Tibial nerve (tissue), 4 donors: Measurements from ENCODE around the gene FHAD1. TPM values are rescaled to one million over a fixed set of nuclear protein-coding genes. Genes with fewer than 3 reads are reported as not detected.

Experiments used
- DNase-seq, 2 donors: peaks; one replicate each; pipeline ENCODE4 v3.0.0-alpha.2; 2019; ENCODE audit warnings: low spot score in 2 of 2
- H3K27ac ChIP-seq, 4 donors: fragments of 200-600 bp; sonication (generic) in 3 of 4; one replicate each; pipeline ENCODE4 v1.5.1; 2017 to 2019; ENCODE audit warnings: mild to moderate bottlenecking in 1 of 4
- H3K27me3 ChIP-seq, 2 donors: fragments of 200-600 bp; sonication (generic) in 1 of 2; one replicate each; pipeline versions ENCODE4 v1.5.1 to v1.6.0; 2017 to 2019
- H3K36me3 ChIP-seq, 3 donors: fragments of 200-600 bp; sonication (generic); one replicate each; pipeline ENCODE4 v1.5.1; 2018 to 2019
- H3K4me1 ChIP-seq, 4 donors: fragments of 200-600 bp; sonication (generic) in 3 of 4; one replicate each; pipeline ENCODE4 v1.5.1; 2017 to 2019
- H3K4me3 ChIP-seq, 4 donors: fragments of 200-600 bp; sonication (generic) in 3 of 4; one replicate each; pipeline ENCODE4 v1.5.1; 2017 to 2019; ENCODE audit warnings: mild to moderate bottlenecking in 1 of 4, moderate library complexity in 1 of 4
- H3K9me3 ChIP-seq, 4 donors: fragments of 200-600 bp; sonication (generic) in 3 of 4; one replicate each; pipeline ENCODE4 v1.5.1; 2017 to 2019
- EP300 ChIP-seq, 2 donors: sonication (generic); formaldehyde crosslinking; IDR thresholded peaks; one replicate each; pipeline ENCODE4 v1.6.1; 2017; ENCODE audit warnings: antibody characterized with exemption in 2 of 2, mild to moderate bottlenecking in 1 of 2
- POLR2A ChIP-seq, 2 donors: fragments of 450-650 bp; IDR thresholded peaks; one replicate each; pipeline ENCODE4 v1.6.1; 2017; ENCODE audit warnings: antibody characterized with exemption in 2 of 2, mild to moderate bottlenecking in 2 of 2, moderate library complexity in 2 of 2
- WGBS, 2 donors: methylation state at CpG; one replicate each; pipeline ENCODE4 v1.1.5; 2018; 5-methylcytosine and 5-hydroxymethylcytosine counted together
- total RNA-seq, 4 donors: library from RNA; depleted of rRNA; stranded (reverse); fragments of >200 nt; gene quantifications; one replicate each; pipeline ENCODE4 v1.1.0, GENCODE V29; 2016
- TF ChIP-seq, protein P1 (sequence below), 5 experiments: fragments of 200-600 bp in 3 of 5; fragments of 450-650 bp in 2 of 5; sonication (generic) in 3 of 5; IDR thresholded peaks; one replicate each; pipeline ENCODE4 v1.5.1; 2016 to 2019; ENCODE audit warnings: antibody characterized with exemption in 5 of 5, mild to moderate bottlenecking in 3 of 5, moderate library complexity in 2 of 5

Gene FHAD1
- total RNA-seq, 4 donors from 2014 or later, result 0.30 to 0.63 TPM; not detected in 2

DNA sequence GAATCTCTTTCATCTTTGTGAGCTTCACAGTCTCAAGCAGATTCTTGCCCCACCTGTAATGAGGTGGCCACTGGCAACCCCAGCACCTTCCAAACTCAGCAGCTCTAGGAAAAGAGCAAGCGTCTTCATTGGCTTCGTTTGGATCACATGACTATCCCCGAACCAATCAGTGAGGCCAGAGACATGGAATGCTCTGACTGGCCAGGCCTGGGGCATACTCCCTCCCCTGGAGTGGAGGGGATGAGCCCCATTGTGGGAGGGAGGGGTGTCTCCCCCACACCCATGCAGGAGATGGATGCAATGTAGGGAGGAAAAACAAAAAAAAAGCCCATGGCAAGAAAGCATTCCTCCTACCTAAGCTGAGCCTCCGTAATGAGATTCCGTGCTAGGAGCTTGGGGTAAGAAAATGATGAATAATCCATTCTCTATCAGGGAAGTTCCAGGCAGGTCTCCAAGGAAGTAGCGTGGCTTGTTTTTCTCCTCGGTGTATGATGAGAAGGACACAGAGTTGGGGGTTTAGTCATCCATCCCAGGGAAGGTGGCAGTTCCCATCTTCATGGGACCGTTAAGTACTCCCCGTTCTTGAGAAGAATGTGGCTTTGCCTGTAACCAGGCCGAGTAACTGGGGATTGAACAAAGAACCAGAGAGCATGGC lies 32.7 kb downstream of the FHAD1 start:
- no peak overlapping the region for H3K27ac ChIP-seq
- no peak for DNase-seq

DNA sequence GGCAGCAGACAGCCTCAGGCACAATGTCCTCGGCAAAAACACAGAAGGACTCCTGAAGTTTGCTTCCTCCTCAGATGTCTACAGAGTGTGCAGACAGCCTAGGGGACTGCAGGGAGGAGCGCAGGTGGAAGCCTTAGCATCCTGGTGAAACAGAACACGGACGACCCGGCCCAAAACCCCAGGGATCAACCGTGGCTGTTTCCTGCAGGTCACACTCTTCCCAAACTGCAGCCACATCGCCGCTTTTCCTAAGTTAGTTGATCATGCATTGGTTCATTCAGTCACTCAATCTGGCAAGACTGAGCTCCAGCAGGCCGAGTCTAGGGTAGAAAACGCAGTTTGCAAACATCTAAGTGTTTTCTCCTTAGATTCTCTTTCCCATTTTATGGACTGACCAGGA lies 33.4 kb downstream of the FHAD1 start:
- Histone ChIP-seq H3K36me3 (no peaks in the 10 kb centered on the region), H3K4me1 (no peaks in the 10 kb centered on the region), H3K27ac (no peak overlapping the region), H3K27me3 (no peaks in the 10 kb centered on the region), H3K9me3 (no peaks in the 10 kb centered on the region), H3K4me3 (no peak overlapping the region)
- WGBS, 2 donors, result 79 to 82% methylated on average over 10 of the region's 10 CpGs
- no peak for DNase-seq
- TF ChIP-seq, protein P1, sequence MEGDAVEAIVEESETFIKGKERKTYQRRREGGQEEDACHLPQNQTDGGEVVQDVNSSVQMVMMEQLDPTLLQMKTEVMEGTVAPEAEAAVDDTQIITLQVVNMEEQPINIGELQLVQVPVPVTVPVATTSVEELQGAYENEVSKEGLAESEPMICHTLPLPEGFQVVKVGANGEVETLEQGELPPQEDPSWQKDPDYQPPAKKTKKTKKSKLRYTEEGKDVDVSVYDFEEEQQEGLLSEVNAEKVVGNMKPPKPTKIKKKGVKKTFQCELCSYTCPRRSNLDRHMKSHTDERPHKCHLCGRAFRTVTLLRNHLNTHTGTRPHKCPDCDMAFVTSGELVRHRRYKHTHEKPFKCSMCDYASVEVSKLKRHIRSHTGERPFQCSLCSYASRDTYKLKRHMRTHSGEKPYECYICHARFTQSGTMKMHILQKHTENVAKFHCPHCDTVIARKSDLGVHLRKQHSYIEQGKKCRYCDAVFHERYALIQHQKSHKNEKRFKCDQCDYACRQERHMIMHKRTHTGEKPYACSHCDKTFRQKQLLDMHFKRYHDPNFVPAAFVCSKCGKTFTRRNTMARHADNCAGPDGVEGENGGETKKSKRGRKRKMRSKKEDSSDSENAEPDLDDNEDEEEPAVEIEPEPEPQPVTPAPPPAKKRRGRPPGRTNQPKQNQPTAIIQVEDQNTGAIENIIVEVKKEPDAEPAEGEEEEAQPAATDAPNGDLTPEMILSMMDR (IDR thresholded peaks at IDR 0.05), result no peak
- TF ChIP-seq EP300 (IDR thresholded peaks at IDR 0.05) (no peak), POLR2A (IDR thresholded peaks at IDR 0.05) (no peak)

More for the DNA sequence above, 32.7 kb downstream of the FHAD1 start:
- H3K4me1 ChIP-seq, result no peaks in the 10 kb centered on the region
- no peaks in the 10 kb centered on the region for H3K9me3 ChIP-seq
- no peaks in the 10 kb centered on the region for H3K36me3 ChIP-seq
- no peaks in the 10 kb centered on the region for H3K27me3 ChIP-seq
- TF ChIP-seq, protein P1 (IDR thresholded peaks at IDR 0.05), result no peak
- TF ChIP-seq EP300 (IDR thresholded peaks at IDR 0.05), result no peak
- TF ChIP-seq POLR2A (IDR thresholded peaks at IDR 0.05), result no peak
- WGBS, 2 donors, result 80 to 83% methylated on average over 10 of the region's 10 CpGs
- no peak overlapping the region for H3K4me3 ChIP-seq

- Histone ChIP-seq H3K36me3 (no peaks in the 10 kb centered on the region), H3K4me3 (no peak overlapping the region), H3K27ac (no peak overlapping the region), H3K9me3 (peaks cover 0 to 3% (median 0%) of the 10 kb centered on the region in 4 donors), H3K27me3 (no peaks in the 10 kb centered on the region), H3K4me1 (no peaks in the 10 kb centered on the region)
- DNase-seq, result no peak
- no peak for TF ChIP-seq EP300 (IDR thresholded peaks at IDR 0.05)
- TF ChIP-seq, protein P1 (IDR thresholded peaks at IDR 0.05), result no peak
- no peak for TF ChIP-seq POLR2A (IDR thresholded peaks at IDR 0.05)
- WGBS, 2 donors, result 84 to 89% methylated on average over 2 of the region's 2 CpGs
These were observed 35.0 kb downstream of the FHAD1 start for GRCh38 chr1:15282038-15282437.

DNA sequence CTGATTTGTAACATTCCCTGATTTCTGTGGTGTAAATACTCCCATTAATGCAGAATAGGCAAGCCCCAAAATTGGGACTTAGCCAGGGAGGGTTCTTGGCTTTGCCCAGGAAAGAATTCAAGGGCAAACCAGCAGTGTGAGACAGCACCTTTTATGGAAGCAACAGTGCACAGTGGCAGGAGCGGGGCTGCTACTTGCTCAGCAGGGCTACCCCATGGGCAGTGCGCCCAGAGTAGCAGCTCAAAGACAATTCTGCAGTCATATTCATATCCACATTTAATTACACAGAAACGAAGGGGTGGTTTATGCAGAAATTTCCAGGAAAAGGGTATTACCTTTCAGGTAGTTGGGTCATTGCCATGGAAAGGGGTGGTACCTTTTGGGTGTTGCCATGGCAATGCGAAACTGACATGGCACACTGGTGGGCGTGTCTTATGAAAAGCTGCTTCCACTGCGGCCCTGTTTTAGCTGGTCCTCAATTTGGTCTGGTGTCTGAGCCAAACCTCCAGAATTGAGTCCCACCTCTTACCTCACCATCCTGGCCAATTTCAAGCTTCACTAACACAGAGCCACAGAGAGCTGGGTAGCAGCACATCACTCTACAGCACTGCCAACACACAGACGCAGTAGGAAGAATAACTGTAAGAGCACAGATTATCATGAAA lies 35.9 kb downstream of the FHAD1 start:
- no peak for TF ChIP-seq POLR2A (IDR thresholded peaks at IDR 0.05)
- no peak for TF ChIP-seq EP300 (IDR thresholded peaks at IDR 0.05)
- TF ChIP-seq, protein P1 (IDR thresholded peaks at IDR 0.05), result no peak
- H3K4me3 ChIP-seq, result no peak overlapping the region
- no peaks in the 10 kb centered on the region for H3K36me3 ChIP-seq
- no peaks in the 10 kb centered on the region for H3K27me3 ChIP-seq
- H3K9me3 ChIP-seq, result peaks cover 0 to 4% (median 0%) of the 10 kb centered on the region in 4 donors
- no peak overlapping the region for H3K27ac ChIP-seq
- no peaks in the 10 kb centered on the region for H3K4me1 ChIP-seq
- DNase-seq, result no peak
- WGBS, 2 donors, result 85 to 87% methylated on average over 7 of the region's 7 CpGs

DNA sequence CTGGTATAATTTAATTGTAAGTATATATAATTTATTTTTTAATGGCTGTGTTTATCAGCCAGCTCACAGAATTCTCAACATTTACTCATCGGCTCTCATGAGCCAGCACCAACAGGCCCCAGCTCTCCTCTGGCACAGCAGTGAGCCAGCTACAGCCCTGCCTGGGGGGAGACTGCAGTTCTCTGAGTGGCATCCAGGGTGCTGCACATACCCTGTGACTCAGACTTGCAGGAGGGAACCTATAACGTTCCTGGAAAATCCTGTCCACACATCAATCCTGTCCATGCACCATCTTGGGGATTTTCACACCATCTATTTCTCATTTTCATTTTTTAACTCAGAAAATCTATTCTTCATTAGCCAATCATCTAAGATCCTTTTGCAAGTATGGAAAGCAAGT lies 36.5 kb downstream of the FHAD1 start:
- H3K4me3 ChIP-seq, result no peak overlapping the region
- H3K9me3 ChIP-seq, result peaks cover 0 to 4% (median 0%) of the 10 kb centered on the region in 4 donors
- 75 to 90% methylated on average over 2 of the region's 2 CpGs for WGBS, 2 donors
- H3K27me3 ChIP-seq, result no peaks in the 10 kb centered on the region
- H3K36me3 ChIP-seq, result no peaks in the 10 kb centered on the region
- TF ChIP-seq, protein P1 (IDR thresholded peaks at IDR 0.05), result no peak
- no peak for TF ChIP-seq POLR2A (IDR thresholded peaks at IDR 0.05)
- TF ChIP-seq EP300 (IDR thresholded peaks at IDR 0.05), result no peak
- no peak for DNase-seq
- H3K27ac ChIP-seq, result no peak overlapping the region
- H3K4me1 ChIP-seq, result no peaks in the 10 kb centered on the region
